ENCODE measurements around the gene GHDC.
"Not testable (repeated sequence)": the region's sequence is repeated elsewhere in the genome, so short reads cannot be mapped to it uniquely, and the experiment has no call there.

GHDC gene, protein sequence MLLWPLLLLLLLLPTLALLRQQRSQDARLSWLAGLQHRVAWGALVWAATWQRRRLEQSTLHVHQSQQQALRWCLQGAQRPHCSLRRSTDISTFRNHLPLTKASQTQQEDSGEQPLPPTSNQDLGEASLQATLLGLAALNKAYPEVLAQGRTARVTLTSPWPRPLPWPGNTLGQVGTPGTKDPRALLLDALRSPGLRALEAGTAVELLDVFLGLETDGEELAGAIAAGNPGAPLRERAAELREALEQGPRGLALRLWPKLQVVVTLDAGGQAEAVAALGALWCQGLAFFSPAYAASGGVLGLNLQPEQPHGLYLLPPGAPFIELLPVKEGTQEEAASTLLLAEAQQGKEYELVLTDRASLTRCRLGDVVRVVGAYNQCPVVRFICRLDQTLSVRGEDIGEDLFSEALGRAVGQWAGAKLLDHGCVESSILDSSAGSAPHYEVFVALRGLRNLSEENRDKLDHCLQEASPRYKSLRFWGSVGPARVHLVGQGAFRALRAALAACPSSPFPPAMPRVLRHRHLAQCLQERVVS

DNA sequence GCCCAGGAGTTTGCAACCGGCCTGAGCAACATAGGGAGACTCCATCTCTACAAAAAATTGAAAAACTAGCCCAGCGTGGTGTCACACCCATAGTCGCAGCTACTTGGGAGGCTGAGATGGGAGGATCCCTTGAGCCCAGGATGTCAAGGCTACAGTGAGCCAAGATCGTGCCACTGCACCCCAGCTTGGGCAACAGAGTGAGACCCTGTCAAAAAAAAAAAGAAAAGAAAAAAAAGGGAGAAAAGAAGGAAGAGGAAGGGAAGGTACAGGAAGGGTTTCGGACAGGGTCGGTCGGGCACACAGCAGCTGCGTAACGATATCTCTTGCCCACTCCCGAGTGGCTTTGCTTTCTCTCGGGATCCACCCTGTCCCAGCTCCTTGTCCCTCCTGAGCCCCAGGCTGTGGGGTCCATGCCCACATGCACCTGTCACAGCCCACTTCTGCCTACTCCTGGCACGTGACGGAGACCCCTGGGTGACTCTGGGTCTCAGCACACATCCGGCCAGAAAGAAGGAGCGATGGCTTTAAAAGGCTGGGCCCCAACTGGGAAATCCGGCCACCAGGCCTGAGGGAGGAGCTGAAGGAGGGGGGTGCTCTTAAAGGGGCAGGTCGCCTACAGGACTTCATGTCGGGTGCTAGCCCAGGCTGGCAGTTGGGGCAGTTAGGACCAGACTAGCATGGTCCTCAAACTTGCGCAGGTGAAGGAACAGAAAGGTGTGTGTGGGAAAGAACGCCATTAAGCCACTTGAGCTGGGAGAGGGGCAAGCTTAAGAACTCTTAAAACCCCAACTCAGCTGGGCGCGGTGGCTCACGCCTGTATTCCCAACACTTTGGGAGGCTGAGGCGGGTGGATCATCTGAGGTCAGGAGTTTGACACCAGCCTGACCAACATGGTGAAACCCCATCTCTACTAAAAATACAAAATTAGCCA lies at the start of gene GHDC:
Gene GHDC, minus strand, starts transcription at position 526 of the 931 bp plus-strand sequence. CDS start 913 bp downstream, outside the sequence.
- DNase-seq: peak; percentile 82

DNA sequence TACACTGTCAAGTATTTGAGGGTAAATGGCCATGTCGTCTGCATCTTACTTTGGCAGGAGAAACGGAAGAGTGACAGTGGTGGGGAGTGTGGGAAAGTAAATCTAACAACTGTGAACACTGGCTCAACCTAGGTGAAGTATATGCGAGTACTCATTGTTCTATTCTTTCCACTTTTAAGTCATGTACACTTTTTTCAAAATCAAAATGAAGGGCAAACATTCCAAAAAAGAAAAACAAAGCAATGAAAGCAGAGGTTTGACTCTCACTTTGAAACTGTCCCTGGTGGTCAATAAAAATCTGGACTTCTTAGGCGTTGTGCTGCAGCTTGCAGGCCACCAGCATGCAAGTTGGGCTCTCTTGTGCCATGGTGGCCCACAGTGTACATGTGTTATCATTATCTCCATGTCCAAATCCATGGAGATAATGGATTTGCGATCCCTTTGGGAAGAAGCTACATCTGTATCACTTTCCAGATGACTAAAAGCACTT lies 49.2 kb upstream of the GHDC start:
- DNase-seq: no peak

DNA sequence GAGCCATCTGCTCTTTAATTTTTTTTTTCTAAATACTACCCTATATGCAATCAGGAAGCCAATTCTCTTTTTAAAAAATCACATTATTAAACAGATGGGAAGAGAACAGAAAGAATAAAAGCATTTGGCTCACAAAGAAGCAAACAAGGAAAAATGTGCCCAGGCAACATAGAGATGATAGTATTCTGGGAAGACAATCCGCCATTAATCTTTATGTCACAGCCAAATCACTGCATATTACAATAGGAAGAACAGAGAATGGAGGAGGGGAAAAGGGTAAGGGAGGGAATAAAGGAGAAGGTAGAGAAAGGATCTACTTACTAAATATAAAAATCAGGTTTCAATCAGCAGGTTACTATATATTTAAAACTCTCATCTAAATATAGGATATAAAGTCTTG lies 47.6 kb upstream of the GHDC start:
- no peak for DNase-seq

DNA sequence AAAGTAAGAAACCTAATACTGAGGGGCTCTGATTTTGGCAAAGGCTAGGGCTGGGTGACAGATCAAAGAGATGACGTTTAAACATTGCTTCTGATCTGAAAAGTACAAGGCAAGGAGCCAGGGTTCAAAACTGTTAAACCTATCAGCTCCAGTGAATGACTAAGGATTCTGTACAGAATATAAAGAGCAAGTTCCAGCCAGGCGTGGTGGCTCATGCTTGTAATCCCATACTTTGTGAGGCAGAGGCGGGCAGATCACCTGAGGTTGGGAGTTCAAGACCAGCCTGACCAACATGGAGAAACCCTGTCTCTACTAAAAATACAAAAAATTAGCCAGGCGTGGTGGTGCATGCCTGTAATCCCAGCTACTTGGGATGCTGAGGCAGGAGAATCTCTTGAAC lies 46.6 kb upstream of the GHDC start:
- DNase-seq: not testable (repeated sequence)

DNA sequence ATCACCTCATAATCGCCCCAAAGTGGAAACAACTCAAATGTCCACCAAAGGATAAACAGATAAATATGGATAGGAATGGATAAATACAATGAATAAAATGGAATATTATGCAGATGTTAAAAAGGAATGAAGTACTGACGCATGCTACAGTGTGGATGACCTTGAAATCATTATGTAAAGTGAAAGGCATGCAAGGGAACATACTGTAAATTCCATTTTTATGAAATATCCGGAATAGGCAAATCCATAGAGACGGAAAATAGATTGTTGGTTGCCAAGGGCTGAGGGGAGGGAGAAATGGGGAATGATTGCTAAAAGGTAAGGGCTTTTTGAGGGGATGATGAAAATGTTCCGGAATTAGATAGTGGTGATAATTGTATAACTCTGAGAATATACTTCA lies 45.9 kb upstream of the GHDC start:
- DNase-seq: no peak

DNA sequence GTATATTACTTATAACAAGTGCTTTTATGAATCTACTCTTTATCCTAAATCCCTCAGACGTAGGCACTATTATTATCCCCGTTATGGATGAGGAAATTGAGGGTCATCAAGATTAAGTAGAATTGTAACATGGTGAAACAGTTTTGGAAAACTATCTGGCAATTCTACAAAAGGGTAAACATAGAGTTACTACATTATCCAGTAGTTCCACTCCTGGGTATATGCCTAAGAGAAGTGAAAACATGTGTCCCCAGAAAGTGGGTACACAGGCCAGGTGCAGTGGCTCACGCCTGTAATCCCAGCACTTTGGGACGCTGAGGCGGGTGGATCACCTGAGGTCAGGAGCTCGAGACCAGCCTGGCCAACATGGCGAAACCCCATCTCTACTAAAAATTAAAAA lies 45.3 kb upstream of the GHDC start:
- not testable (repeated sequence) for DNase-seq

DNA sequence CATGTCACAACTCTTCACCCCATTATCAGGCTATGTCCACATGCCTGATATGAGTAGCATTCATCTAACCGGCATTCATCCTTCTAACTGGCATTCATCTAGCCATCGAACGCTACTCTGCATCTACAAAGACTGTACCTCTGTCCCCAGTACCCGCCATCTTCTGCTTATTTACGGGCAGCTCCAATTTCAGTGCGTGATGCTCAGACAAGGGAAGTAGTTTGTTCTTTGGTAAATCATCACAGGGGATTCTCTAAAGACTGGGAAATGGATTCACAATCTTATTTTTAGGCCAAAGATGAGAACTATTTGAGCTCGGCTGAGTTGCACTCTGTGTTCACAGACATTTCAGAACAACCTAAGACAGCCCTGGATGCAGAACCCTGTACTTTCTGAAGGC lies 42.5 kb upstream of the GHDC start:
- DNase-seq: no peak

DNA sequence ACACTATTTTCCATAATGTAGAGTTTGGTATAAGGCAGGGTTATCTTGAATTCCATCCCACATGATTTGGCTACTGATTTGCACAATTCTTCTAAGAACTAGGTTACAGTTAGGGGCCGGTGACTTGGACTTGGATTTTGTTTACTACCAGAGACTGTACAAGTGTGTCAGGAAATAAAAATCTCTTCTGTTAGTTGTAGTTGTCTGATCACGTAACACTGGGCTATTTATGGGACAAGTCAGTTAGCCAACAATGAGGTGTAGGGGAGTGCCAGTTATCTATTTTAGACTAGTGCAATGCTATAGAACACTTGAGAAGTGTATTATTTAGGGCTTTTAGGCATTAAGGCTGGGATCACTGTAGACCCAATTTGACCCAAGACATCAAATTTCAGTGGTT lies 39.7 kb upstream of the GHDC start:
- DNase-seq: no peak

DNA sequence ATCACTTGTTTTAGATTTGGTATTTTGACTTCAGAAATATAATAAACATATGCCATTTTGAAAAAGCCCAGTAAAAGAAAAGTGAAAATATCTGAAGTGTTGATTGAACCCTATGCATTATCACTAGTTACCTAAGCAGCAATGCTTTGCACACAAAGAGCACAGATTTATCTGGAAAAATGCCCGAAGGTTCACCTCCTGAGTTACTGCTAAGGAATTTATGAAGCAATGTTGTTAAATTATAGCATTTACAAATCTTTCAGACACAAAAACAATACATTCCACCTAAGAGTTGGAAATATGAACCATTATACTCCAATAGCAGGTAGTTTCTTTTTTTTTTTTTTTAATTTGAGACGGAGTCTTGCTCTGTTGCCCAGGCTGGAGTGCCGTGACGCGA lies 38.9 kb upstream of the GHDC start:
- DNase-seq: no peak

DNA sequence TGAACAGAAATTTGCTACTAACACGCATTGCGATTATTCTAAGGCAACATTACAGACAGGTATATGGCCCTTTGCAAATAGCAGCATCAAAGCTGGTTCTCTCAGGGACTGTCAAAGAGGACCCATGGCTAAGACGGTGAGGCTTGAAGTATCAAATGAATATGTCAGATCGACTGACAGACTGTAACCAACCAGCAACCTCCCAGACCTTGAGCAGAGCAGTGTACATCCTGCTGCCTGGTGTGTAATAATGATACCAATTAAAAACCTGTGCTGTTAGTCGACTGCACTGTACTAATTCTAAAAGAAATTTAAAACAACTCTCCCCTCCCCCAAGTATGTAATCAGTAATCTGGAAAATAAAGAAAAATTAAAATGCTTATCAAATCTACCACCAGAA lies 35.9 kb upstream of the GHDC start:
- DNase-seq: no peak

DNA sequence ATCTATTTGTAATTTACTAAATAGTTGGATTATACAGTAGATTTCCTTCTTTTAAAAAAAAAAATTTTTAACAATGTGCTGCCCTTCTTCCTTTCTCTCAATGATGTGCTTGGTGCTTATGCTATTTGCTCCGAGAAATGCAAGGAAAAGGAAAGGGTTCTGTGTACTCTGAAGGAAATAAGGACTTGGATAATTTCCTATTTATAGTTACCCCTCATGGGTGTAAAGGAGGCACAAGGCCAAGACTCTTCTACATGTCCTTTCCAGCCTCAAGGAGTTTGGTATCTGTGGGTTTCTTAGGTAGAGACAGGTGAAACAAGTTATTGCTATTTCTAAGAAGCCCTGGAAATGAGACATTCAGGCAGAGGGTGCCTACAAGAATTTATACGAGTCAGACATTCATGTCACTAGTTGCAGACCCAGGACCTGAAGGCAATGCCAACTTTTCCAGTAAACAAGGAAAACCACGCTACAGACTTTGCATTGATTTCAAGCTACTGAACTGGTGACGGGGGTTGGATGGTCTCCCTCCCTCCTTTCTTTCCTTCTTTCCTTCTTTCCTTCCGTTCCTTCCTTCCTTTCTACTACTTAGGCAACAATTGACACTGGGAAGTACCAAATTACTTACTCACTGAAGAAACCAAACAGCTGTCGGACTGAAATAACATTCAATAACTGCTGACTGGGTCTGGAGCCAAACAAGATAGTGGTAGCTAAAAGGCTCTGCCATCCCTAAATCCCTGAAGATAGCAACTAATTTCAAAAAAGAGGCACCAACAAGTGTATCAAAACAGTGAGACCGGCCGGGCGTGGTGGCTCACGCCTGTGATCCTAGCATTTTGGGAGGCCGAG lies 33.8 kb upstream of the GHDC start:
- DNase-seq: no peak

DNA sequence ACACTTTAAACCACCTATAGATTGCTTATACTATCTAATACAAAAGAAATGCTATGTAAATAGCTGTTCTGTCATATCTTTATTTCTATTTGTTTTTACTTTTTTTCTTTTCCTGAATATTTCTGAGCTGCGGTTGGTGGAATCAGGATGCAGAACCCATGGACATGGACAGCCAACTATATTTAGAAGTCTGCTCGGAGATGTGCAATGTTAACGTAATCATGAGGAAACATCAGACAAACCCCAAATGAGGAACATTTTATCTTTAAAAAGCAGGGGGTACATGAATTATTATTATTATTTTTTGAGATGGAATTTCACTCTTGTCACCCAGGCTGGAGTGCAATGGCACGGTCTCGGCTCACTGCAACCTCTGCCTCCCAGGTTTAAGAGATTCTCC lies 31.4 kb upstream of the GHDC start:
- DNase-seq: no peak

DNA sequence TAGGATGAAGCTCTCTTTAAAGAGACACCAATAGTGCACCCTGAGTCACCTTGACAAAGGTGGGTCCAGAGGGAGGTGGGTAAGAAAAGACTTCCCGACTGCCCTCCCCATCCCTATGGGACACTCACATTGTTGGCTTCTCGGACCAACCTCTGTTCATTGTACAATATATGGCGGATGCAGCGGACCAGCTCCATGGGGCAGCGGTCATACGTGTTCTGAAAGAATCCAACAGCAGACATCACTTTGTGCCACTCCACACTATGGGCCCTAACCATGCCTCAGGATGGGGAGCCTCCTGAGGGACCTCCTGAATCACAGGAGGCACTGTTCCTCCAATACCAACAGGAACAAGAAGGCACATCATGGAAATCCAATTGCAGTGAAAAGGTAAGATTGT lies 30.4 kb upstream of the GHDC start:
- no peak for DNase-seq

DNA sequence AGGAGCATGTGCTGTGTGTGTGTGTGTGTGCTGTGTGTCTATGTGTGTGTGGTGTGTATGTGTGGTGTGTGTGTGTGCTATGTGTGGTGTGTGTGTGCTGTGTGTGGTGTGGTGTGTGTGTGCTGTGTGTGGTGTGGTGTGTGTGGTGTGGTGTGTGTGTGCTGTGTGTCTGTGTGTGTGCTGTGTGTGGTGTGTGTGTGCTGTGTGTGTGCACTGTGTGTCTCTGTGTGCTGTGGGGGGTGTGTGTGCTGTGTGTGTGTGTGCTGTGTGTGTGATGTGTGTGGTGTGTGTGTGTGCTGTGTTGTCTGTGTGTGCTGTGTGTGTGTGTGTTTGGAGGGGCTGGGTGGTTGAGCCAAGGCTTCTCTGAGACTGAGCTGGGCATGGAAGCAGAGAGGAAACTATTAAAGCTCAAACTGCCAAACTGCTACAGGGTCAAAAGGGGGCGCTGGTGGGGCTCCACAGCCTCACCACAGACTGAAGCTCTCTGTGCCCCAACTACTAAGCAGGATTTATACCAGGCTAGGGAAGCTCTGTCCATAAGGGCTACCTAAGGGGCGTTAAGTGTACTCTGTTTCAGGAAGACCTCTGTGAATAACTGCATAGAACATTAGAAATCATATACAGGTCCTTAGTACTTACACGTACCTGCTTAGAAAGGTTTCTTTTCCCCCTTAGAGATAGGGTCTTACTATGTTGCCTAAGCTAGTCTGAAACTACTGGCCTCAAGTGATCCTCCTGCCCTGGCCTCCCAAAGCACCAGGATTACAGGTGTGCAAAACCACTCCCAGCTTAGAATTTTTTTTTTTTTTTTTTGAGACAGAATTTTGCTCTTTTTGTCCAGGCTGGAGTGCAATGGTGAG lies 27.8 kb upstream of the GHDC start:
- peak; percentile 24 for DNase-seq

DNA sequence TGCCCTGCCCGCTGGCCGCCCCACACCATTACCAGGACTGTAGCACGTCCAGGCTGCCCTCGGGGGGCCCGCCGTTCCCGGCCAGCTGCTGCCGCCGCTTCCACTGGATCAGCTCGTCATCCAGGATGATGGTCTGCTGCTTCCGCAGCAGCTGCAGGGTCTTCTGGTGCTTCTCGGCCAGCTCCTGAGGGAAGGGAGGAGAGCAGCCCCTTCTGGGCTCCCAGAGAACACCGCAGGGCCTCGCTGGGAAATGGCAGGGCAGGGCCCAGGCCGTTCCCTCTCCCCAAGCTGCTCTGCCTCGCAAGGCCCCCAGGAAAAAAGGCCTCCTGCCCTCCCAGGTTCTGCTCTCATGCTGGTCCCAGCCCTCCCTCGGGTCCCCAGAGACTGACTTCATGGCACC lies 25.0 kb upstream of the GHDC start:
- not testable (repeated sequence) for DNase-seq

DNA sequence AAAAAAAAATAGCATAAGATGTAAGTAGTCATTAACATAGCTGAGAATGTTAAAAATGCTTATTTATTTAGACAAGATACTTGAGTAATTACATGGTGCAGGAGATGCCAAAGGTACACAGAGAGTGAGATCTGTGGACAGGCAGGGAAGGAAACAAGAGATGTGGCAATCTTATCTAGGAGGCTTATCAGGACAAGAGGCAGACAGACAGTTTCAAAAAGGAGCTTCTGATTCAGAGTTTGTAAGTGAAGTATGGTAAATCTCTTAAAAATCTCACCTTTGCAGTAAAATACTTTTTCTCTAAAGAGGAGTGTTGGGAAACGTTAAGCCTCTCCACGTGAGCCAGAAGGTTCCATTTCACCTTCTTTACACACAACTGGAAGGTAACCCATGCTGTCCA lies 19.9 kb upstream of the GHDC start:
- DNase-seq: no peak

DNA sequence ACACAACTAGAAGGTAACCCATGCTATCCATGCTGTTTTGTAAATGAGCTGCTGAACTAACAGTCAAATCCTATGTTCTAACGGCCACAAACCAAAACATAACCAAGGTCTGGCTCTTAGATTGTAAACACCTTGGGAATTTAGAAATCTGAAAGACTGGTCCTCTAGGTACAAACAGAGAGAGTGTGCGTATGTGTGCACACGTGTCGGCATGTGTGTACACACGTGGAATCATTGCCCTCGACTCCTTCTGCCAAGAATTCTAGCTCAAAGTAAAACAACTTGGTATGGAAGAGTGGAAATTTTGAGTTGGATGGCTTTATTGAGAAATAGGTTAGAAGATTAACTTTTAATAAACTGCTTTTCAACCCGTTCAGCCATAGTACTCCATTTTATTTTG lies 18.1 kb upstream of the GHDC start:
- no peak for DNase-seq

DNA sequence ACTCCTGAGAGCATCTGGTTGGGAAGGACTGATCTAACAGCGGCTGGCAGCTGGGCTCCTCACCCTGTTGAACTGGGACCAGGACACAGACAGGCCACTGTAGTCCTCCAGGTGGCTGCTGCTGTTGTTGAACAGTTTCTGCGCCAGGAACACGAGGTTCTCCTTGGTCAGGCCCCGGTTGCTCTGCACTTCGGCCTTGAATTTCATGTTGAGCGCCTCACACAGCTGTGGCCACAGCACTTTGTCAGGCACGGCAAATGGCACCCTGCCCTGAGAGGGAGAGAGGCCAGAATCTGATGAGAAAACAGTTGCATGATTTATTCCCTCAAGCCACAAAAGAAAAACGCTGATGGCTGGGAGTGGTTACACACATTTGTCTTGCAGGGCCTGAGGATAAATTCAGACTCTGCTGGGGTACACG lies 17.6 kb upstream of the GHDC start:
- DNase-seq: not testable (repeated sequence)

DNA sequence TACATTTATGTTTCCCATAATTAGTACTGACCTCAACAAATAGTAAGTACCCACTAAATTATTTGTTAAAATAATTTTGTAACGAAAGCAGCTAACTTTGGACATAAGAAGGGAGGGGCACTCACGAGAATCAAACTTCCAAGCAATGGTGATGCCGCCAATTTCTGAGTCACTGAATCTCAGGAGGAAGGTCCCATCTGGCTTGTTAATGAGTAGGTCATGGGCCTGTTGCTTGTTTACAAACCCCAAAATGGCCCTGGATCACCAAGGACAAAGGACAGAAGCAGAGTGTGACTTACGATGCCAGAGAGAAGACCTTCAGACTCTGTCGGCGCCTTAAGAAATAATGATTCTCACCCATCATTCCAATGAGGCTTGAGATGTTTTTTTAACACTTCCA lies 15.8 kb upstream of the GHDC start:
- no peak for DNase-seq

DNA sequence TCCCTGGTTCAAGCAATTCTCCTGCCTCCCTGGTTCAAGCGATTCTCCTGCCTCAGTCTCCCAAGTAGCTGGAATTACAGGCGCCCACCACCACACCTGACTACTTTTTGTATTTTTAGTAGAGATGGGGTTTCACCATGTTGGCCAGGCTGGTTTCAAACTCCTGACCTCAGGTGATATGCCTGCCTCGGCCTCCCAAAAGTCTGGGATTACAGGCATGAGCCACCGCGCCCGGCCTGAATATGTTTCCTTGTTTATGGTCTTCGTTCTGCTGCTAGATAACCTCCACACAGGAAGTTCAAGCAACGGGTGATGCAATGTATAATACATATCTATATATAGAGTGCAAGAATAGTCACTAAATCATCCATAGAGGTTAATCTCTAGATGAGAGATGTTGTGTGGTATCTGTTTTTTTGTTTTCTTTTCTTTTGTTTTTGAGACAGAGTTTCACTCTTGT lies 11.9 kb upstream of the GHDC start:
- not testable (repeated sequence) for DNase-seq

DNA sequence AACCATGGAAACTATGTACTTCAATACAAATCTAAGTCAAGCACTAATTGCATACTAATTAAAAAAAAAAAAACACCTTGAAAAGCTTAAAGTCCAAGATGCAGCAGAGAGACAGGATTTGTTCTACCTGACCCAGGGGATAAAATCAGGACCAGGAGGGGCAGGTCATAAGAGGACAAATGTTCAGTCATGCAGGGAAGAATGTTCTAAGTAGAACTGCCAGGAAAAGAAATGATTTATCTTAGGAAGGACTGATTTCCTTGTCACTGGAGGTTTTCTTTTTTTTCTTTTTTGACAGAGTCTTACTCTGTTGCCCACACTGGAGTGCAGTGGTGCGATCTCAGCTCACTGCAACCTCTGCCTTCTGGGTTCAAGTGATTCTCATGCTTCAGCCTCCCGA lies 9.1 kb upstream of the GHDC start:
- DNase-seq: no peak
